Germinal center (tissue), 1 donor: ENCODE measurements around the gene TMEM168.
"Not testable (repeated sequence)": the region's sequence is repeated elsewhere in the genome, so short reads cannot be mapped to it uniquely, and the experiment has no call there.

ENCODE experiments used
- DNase-seq: peaks from one replicate; pipeline ENCODE4 v3.0.0; 2012; ENCODE audit warnings: mixed read lengths, low spot score

TMEM168 gene

DNA sequence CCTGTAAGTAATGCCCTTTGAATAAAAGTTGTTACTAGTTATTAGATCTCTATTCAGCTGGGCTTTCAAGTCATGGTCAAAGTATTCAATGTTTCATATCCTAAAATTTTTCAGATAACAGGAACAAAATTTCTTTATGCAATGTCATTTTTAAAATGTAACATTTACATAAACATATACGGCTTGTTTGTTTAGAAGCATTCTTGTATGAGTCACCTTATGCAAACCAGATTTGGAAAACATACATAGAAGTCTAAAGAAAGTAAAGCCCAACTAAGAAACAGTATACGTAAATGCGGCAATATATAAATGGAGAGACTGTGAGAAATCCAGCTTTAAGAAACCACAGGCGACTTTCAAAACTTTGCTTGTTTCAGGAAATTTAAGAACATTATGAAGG, 10.5 kb downstream of the TMEM168 start:
- DNase-seq: no peak

DNA sequence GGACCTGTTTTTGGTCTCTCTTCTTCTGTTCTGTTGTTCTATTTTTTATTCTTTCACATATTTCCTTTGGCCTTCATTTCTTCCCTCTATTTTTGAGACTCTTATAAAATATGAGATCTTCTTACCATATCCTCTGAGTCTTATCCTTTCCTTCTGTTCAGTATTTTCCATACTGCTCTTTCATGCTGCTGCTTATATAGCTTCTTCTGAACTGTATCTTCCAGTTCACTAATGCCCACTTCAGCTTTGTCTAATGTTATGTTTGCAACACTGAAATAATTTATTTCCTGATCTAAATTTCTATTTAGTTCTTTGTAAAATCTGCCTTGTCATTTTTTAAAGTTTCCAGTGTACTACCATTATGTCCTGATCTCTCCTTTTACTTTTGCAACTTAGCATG, 12.8 kb downstream of the TMEM168 start:
- no peak for DNase-seq

DNA sequence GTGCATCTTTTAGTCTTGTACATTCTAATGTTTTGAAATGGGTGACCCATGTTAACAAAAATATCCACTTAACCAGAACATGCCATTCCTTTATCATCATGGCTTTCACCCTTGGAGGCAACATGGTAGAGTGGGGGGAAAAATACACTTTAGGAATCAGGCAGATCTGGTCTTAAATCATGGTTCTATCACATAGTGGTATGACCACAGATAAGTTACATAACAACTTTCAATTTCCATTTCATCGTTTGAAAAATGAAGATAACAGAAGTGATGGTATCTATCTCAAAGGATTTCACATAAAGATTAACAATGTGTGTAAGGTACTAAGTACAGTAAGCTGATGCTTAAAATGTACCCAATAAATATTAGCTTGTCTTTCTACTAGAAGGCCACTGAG, 19.0 kb downstream of the TMEM168 start:
- DNase-seq: no peak

DNA sequence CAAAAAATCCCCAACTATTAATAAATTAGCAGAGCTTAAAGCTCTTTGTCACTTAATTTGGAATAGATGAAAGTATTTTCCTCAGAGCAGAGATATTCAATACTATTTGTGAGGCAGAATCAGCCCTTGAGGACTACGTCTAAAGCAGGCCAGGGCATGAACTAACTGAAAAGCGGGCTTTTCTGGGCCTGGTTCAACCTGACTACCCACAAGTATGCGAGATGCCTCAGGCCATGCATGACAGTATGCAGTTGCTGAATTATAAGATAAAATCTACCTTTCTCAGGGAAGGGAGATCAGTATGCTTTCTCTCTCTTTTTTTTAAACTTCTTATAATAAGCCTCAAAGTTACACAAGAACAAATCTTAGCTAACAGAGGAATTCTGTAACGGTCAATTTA, 20.1 kb downstream of the TMEM168 start:
- no peak for DNase-seq

DNA sequence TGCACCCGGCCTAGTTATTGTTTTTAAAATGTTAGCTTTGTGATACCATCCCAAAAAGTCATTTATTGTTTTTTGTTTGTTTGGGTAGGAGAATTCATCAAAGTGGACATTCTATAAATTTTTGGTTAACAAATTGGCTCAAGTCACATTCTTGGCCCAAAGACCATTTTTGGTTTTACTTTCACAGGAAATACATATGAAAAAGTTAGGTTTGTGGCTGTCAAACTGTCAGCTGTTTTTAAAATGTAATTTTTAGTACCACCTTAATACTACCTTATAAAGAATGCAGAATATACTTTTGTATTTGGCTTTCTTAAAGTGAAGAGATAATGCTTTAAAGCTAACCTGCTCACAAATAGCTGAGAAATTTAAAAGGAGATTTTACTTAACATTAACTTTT, 25.1 kb downstream of the TMEM168 start:
- DNase-seq: no peak

DNA sequence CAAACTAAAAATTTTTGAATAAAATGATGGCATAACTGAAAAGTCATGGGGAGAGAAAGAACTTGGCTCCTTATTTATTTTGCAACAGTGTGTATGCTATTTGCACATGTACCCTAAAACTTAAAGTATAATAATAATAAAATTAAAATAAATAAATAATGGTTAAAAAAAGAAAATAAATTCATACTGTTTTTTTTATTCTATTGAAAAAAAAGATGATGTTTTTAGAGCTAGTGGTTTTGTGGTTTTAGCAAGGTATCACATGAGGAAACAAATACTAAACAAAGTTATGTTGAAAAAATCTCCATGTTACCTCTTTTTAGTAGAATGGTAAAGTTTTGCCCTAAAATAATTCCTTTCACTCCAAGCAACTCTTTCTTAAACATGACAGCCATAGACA, 26.2 kb downstream of the TMEM168 start:
- no peak for DNase-seq

DNA sequence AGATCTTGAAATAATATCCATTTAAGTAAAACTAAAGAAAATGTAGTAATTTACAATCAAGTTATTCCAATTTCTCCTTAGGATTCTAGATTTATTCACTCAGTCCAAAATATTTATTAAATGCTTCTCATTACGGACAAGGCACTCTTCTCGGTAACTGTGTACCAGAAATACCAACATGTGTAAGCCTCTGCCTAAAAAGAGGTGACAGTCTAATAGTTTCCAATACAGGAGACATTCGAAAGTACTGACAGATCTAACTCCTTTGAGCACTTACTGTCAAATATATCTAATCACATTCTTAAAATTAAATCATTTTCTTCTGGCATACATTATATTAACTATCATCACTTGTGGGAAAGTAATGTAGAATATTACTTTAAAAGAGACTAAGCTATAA, 26.9 kb downstream of the TMEM168 start:
- DNase-seq: no peak

DNA sequence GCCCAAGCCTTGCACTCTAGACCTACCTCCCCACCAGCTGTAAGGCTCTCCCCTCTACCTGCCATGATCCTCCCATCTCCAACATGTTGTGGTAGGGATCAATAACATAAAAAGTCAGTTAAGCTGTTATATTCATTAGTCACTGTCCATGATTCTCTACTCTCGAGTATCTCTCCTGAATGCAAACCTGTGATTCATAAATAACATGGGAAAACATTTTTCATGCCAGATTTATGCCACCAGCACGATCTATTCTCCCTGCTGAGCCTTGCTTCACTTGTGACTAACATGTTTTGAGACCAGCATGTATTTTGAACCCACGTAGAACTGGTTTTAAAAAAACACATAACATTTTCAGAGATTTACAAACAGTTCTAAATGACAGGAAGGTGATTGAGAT, 30.3 kb downstream of the TMEM168 start:
- DNase-seq: no peak

DNA sequence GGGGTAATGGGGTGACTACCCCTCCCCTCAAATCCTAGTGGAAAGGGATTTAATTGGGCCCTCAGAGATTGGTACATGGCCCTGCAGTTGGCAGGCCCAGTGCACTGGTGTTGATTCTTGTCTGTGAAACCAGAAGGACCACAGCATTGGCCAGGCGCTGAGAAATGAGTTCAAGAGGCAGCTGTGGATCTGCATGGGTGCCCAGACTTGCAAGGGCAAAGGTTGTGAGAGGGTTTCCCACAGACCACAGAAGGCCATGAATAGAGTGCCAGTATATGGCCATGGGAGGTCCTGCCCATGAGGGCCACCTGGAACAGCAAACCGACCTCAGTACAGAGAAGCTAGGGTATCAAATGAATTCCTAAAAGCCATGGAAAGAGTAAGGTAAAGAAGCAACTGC, 32.9 kb downstream of the TMEM168 start:
- DNase-seq: no peak

DNA sequence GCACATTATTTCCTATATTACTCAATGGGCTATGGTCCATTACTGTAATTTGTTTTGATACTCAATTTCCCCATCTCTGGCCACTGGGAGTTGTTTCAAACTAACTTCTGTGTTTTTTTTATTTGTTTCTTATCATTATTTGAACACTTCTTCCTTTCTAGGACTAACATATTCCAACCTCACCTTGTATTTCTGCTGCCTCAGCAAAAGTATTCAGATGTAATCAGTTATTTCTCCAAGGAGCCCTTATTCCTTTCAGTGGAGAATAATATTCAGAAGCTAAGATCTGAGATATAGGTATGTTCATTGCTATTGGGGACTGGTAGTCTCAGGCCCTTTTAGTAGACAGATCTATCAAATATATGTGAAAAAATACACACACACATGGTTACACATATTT, 36.9 kb downstream of the TMEM168 start:
- no peak for DNase-seq

DNA sequence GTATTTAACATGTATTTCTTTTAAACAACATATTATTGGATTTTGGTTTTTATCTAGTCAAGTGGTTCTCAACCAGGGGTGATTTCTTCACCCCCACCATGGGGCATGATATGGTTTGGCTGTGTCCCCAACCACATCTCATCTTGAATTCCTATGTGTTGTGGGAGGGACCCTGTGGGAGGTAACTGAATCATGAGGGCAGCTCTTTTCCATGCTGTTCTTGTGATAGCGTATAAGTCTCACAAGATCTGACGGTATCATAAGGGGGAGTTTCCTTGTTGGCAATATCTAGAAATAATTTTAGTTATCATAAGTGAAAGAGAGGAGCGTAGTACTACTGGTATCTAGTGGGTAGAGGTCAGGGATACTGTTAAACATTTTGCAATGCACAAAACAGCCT, 37.6 kb downstream of the TMEM168 start:
- no peak for DNase-seq

DNA sequence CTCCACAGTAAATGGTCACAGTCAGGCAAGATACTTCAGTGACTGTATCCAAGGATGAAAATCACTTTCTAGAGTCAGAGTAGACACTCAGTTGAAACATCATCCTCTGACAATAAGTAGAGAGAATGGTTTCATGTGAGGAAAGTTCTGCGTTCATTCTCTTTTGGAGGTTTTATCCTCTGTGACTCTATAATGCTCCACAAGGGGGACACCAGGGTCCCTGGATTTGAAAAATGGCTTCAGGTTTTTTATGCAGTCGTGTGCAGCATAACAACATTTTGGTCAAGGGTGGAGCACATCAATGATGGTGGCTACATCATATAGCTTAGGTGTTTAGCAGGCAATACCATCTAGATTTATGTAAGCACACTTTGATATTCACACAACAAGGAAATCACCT, 40.4 kb downstream of the TMEM168 start:
- no peak for DNase-seq

DNA sequence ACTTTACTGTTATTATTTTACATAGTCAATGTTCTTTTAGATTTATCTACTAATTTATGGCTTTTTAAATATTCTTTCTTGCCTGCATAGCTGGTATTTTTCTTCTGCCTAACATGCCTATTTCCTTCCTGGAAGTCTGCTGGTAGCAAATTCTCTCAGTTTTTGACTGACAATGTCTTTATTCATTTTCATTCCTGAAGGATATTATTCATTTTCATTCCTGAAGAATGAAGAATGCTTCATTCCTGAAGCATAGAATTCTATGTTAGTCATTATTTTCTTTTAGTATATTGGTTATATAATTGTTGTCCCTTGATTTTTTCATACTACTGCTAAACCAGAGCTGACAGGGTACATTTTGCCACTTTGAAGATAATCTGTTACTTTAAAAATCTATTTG, 41.8 kb downstream of the TMEM168 start:
- no peak for DNase-seq

DNA sequence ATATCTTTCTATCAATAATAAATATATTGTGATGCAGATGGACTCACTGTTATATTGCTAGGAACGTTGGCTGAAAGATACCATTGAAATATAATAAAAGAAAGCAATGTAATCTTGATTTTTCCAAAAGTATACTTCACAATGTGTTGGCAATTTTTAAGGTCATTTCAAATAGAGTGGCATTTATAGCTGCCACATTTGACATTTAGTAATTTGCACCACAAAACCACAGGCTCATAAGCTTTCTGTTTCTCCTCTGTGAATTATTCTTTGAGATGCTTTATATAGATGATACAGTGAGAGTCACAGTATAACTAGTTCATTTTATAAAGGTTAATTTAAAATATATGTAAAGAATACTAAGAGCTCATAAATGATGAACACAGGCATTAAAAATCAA, 44.6 kb downstream of the TMEM168 start:
- DNase-seq: no peak

DNA sequence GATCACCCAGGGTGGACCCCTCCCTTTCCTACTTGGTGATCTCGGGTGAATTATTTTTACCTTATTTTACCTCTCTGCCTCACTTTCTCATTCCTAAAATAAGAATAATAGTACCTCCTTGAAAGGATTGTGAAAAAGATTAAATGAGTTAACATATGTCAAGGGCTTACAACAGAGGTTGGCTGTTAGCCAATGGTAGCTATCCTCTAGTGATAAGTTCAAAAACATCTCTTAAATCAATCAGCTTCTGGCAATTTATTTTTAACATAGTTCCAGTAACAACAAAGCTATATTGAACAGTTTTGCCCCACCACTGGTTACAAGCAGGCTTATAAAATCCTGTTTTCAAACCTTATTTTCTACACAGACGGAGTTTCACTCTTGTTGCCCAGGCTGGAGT, 45.4 kb downstream of the TMEM168 start:
- no peak for DNase-seq

DNA sequence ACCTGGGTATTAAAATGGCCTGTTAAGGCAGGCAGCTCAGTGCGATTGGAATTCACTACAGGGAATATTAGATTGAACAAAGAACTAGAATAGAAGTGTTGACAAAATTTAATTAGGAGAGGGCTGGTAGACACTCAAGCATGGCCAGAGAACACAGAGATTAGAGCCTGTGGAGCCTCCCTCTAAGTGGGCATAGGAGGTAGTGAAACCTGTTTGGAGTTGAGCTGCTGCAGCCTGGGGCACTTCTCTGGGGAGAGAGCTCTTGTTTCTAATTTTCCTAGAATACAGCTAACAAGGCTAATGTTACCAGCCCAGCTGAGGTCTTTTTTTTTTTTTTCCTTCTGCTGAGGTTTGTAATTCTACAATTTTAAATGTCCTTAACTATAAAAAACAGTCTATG, 46.4 kb downstream of the TMEM168 start:
- no peak for DNase-seq

DNA sequence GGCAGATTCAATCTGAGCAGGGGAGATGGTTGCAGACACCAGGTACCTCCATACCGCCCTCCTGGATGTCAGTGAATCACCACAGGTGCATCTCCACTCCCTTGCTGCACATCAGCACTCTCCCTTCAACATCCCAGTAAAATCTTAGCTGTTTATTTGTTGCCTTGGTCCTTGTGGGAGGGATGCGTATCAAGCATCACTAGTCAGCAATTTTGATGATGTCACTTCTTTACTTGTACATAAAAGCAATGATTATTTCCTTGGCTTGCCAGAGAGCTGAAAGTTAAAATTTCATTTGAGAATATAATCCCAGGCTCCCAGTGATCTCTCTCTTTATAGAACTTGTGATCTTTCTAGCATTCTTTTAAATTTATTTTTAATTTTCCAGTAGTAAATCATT, 49.5 kb downstream of the TMEM168 start:
- no peak for DNase-seq

DNA sequence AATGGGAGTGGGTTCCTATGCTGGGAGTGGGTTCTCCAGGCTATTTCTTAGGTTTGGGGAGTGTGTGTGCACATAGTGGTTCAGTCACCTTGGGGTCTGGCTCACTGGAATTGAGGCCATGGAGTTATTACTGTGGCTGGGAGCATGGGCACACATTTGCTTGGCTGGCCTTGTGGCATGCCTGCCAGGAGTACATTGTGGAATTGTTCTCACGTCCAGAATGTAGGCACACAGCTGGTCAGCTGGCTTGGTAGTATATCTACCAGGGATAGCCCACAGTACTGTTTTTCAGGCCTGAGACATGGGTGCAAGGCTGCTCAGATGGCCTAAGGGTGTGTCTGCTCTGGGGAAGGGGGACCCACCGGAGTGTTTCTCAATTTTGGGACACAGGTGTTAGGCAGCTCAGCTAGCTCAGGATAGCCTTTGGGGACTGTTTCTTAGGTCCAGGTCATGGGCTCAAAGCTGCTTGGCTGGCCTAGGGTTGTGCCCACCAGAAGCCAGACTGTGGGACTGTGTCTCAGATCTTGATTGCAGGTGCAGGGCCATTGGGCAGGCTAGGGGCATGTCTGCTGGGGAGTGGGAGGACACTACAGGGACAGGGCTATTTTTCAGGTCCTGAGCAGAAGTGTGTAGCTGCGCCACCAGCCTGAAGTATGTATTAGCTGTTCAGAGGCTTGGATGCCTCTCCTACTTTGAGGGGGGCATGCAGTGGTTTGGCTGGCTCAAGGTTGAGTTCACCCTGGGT, 50.6 kb downstream of the TMEM168 start:
- DNase-seq: no peak

DNA sequence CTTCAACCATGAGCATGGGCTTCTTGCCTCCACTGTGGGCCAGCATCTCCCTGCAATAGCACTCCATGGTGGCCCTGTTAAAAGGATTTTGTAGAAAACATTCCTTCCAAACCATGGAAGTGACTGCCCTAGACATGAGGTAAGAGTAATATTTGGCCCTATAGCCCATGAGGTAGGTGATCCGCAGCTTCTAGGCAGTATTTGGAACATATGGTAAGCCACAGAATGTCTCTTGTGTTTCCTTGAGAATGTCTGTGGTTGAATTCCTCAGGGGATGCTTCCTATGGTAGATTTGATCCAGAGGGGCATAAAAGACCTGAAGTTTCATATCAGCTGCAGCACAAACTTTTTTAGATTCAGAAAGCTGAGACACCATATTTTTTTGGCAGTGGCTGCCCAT, 54.9 kb downstream of the TMEM168 start:
- DNase-seq: no peak

DNA sequence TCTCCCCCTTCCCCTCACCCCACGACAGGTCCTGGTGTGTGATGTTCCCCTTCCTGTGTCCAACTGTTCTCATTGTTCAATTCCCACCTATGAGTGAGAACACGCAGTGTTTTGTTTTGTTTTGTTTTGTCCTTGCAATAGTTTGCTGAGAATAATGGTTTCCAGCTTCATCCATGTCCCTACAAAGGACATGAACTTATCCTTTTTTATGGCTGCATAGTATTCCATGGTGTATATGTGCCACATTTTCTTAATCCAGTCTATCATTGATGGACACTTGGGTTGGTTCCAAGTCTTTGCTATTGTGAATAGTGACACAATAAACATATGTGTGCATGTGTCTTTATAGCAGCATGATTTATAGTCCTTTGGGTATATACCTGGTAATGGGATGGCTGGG, 58.9 kb downstream of the TMEM168 start:
- DNase-seq: not testable (repeated sequence)

DNA sequence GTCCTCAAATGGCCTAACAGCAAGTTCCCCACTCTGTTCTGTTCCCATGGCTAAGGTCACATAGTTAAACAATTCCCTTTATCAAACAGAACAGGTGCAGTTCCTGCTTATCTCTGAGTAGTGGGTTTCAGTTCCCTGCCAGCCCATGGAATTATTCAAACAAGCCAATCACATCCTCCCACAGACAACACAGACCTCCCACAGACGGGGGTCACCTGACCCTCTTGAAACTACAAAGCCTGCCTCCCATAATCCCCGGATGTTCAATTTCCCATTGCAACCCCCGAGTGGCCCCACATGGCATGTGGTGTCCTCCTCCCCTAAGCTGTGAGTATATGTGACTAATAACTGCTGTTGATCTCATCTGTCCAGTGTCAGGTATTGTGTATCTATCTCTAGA, 64.1 kb downstream of the TMEM168 start:
- no peak for DNase-seq

DNA sequence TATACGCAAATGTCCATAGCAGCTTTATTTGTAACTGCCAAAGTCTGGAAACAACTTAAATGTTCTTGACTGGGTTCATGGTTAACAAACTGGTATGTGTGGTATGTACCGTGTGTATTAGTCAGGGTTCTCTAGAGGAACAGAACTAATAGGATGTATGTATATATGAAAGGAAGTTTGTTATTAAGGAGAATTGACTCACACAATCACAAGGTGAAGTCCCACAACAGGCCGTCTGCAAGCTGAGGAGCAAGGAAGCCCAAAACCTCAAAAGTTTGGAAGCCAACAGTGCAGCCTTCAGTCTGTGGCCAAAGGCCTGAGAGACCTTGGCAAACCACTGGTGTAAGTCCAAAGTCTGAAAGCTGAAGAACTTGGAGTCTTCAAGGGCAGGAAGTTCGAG, 66.8 kb downstream of the TMEM168 start:
- DNase-seq: no peak

DNA sequence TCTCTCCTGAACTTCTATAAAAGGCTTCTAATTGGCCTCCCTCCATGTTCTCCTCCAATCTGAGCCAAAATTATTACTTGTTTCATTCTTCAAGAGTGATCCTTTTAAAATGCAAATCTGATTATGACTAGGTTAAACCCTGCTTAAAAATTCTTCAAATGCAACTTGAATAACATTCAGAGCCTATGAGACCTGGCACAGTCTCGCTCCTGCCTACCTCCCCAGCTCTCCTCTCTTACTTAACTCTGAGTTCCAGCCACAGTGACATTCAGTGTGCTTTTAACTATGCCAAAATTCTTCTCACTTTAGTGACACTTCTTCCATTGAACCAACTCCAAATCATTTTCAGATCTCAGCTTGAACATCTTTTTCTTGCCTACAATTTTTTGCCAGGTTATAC, 68.8 kb downstream of the TMEM168 start:
- no peak for DNase-seq

DNA sequence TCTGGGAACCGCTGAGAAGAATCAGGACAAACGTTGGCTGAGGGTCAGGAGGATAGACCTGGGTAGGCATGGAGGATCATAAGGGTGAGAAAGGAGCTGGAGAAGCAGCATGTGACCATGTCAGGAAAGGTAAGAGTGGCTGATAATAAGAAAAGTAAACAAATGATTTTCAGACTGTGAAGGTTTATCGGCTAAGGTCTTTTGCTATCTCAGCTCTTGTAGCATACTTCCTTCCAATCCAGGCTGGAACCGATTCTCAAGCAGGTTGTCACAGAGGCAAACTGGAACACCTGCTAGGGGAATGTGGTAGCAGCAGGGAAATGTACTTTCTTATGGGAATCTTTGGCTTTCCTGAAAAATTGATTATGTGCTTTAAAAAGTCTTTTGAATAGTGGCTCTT, 74.7 kb downstream of the TMEM168 start:
- DNase-seq: no peak

DNA sequence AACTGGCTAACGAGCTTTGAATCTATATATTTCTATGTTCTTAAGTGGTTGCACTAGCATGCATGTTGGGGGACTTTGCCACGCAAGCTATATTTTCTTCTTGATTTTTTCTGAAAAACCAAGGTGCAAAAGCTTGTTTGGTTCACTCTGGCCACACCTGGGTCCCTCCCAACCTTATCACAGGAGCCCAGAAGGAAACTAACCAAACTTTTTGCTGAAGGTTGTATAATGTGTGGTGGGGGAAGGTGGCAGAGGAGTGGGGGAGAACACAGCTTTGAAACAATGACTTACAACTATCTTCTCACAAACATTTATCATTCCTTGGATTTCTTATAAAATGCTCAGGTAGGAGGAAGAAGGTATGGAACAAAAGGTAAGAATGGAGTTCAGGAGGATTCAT, 75.3 kb downstream of the TMEM168 start:
- DNase-seq: no peak
